ENCODE data around the gene PLXNA3.
"Not testable (repeated sequence)": the region's sequence is repeated elsewhere in the genome, so short reads cannot be mapped to it uniquely, and the experiment has no call there.

Gene PLXNA3

DNA sequence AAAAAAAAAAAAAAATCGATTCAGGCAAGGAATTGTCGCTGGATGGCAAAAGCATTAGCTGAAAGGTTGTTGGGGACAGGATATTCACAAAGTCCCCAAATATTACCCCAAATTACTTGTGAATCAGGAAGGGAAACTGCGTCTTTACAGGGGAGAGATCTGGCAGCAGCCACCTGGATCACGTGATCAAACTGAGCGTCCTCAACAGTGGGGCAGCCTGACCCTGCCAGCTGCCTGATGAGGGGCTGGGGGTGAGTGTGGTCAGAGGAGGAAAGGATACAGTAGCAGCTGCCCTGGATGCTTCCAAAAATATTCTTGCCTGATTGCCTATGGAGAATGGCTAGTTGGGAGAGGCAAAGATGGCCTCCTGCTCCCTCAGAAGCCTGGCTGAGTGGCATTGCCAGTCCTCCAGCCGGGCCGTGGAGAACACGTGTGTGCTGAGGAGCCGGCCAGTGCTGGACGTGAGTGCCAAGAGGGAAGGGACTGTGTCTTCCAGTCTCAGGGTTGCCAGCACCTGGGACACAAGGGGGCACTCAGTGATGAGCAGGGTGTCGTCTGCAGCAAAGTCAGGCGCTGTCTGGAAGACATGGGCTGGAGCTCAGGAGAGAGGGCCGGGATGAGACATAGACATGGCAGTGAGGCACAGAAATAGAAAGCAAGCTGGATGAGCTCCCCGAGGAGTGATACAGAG is 24.0 kb downstream of the PLXNA3 start:
- no peak for DNase-seq

DNA sequence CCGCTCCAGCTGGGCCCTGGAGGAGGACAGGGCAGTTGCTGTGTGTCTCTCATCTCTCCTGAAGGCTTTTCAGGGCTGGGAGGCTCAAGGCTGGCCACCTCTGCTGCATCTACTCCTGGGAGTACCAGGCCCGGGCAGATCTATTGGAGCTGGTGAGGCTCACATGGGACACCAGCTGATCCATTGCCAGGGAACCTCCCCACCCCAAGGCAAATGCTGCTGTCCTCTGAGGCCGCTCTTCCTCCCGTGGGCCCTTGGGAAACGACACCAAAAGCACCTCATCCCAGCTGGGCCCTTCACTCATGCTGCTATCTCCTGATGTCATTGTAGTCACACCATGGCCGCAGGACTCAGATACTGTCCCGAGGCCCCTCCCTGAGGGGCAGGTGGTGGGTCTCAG is 24.7 kb downstream of the PLXNA3 start:
- no peak for DNase-seq

DNA sequence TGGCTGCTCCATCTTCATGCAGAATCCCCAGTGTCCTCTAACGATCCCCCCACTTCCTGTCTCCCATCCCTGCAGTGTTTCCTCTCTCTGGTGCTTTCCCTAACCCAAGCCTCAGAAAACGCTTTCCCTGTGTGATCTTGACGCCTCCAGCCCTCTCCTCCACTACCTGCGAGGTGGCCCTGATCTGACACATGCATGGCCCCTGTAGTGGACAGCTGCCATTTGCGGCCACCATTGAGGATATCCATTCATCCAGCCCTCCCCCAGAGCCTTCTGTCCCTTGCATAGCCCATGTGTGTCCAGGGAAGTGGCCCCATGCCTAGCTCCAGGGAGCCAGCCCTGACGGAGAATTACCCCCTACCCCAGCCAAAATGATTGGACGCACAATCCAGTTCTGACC is 25.2 kb downstream of the PLXNA3 start:
- no peak for DNase-seq

DNA sequence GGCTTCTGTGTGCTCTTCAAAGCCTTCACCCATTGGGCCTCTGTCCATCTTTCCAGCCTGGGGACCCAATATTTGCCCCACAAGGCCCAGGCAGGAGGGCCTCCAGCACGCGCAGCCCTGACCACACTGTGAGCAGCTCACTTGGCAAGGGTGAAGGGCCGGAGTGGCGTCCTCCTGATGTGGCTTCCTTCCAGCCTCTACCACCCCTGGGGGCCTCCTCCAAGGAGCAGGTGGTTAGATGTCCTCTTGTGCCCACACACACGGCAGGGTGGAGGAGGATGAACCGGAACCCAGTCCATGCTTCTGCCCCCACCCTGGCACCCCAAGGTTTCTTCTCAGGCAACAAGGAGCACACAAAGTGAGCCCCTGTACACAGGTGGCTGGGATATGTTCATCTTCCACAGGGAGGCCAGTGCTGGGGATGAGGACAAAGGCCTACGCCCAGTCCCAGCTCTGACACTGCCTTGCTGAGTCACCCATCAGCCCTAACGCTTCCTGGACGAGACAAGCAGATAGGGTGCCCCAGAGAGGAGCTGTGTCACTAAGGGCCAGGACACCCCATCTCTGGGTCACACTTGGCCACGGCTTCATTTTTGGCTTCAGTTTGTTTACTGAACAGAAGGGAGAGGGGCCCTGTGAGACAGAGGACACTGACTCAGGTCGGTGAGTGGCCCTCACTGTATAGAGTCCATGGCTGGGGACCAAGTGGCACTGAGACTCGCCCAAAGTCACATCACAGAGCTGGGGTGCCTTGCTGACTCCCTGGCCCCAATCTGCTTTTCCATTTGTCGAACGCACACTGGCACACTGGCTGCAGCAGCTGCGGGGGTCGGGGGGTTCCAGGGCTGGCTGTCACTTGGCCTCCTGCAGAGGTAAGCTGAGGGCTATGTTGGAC is 26.4 kb downstream of the PLXNA3 start:
- DNase-seq: no peak

DNA sequence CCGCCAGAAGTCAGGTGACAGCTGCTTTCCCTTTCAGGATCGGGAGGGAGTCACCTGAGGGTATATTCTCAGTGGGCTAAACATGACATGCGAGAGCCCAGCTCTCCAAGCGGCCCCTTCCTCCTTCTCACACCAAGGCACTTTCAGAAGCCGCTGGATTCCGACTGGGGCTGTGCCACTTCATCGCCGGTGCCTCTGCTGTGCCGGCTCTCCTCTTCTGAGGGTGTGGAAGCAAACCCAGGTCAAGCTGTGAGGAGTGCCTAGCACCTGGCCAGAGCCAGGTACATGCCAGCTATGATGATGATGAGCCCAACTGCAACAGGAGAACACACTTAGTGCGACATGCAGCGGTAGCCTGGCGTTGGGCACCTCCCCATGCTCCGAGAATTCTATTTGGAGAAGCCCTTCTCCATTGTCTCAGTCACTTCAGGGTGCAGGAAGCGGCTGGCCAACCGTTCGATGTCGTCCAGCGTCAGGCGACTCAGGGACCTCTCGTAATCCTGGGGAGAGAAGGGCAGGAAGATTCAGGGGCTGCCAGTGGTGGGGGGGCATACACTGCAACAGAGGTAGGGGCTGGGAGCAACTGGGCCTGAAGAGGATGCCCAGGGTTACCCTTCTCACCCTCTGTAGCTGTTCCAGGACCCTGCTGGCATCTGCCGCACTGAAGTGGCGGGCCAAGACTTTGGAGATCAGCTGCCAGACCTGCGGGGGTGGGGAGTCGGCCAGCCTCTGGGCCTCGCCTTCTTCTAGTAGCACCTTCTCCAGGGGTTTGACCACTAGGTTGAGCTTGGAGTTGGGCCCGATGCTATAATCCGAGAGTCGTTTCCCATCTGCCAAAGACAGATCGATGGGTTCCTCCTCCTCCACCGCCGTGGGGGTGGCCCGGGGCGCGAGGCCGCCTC is 27.3 kb downstream of the PLXNA3 start:
- no peak for DNase-seq

DNA sequence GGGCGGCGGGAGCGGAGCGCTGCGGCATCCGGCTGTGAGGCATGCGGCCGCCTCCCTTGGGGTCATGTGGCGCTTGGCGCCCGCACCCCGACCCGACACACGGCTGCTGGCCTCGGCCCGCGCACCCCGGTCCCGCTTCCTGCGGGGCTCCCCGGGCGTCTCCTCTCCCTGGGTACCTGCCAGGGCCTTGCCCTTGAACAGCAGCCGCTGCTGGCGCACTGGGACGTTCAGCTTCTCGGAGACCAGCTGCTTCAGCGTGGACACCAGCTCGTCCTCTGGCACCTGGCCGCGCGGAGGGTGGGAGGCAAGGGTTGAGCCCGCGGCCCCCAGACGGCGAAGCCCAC is 27.9 kb downstream of the PLXNA3 start:
- no peak for DNase-seq

DNA sequence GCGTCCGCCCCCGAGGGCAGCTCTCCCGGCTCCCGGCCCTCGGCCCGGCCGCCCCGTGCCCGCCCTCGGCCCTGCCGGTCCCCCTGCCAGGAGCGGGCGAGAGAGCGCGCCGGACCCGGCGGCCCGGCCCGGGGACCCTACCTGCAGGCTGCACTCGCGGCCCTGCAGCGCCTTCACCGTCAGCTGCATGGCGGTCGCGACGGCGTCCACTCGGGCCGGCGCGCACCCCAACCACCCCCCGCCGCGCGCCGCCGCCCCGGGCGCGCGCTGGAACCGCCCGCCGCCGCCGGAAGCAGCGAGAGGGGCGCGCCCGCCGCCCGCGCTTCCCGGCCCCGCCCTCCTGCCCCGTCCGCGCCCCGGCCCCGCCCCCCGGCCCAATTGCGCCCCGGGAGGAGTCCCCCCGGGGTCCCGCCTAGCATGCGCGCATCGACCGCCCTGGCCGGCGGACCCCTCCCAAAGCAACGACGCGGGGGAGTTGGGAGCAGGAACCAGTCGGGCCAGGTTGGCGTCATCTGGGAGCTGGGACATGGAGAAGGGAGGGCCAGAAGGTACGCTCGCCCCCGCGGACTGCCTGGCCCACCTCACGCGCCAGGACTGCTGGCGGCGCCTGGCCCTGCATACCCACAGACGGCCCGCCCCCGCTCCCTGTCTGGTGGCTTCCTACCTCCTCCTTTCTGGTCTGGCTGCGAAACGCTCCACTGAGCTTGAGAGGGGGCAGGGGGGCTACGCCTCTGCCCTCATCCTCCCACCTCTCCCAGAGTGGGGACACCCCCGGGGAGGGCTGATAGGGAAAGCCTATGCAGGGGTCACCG is 28.5 kb downstream of the PLXNA3 start, which contains the start of gene UBL4A:
TSS of gene UBL4A (minus strand) at position 220 of the 812 bp plus-strand sequence. CDS start at position 189, 31 bp downstream.
- no peak for DNase-seq

DNA sequence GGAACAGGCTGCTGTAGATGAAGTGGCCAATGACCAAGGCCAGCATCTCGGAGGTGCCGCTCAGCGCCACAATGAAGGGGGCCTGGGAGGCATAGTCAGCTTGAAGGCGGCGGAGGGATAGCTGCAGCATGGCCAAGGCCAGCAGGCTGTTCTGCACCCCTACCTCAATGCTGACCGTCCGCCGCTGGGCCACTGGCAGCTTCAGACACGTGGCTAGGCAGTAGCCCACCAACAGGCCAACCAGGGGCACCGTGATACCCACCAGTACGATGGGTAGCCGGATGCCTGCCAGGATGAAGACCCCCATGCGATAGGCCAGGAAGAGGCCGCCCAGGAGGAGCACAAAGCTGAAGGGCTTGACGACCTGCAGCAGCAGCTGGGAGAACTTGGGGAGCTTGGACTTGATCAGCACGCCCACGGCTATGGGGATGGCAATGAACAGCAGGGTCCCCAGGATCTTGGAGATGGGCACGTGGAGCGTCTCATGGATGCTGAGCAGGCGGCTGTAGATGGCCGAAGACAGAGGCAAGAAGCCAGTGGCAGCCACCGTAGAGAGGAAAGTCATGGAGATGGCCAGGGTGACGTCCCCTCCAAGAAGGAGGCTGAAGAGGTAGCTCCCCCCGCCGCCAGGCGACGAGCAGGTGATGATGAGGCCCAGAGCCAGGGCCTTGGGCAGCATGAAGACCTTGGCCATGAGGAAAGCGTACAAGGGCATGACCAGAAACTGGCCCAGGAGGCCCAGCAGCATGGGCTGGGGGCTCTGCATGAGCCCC is 29.6 kb downstream of the PLXNA3 start:
- no peak for DNase-seq

DNA sequence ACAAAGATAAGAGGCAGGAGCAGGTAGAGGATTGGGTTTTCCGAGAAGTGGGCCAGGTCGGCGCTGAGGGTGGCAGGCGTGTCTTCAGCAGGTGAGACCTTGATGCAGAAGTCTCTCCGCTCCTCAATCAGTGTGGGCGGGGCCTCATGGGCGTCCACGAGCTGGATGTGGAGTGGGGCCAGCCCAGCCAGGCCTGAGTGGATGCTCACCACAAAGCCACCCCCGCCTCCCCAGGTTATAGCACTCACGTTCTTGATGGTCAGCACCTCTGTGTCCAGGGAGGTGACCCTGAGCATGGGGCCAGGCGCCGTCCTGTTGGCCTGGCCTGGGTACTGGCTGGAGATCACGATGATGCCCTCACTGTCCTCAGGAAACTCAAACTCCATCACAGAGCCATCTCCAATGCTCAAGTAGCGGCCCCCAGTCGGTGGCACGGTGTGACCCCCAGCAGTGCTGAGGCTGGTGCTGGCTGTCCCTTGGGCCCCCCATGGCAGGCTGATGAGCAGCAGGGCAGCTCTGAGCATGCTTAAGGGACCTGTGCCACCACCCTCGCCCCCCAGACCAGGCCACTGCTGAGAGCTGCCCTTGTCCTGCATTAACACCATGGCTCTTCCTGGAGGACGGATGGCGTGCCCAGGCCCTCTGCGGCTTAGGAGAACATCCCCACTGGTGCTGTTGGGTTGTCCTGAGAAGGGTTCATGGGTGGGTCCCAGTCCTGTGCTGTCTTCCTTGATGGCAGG is 30.4 kb downstream of the PLXNA3 start:
- no peak for DNase-seq

DNA sequence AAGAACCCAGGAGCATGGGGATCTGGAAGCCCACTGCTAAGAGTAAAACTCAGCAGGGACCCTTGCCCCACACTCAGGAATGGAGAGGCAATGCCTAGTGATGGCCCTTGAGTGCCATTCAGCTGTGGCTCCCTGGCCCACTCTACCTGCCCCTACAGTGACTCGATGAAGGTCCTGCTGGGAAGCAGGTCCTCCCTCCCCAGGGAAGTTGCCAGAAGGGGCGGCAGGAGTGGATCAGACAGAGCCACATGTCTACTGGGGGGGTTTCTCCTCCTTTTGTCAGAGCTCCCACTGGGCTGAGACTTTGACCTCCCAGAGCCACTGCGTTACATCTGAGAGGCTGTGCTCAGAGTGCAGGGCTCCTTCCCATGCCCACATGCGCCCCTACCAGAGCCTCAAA is 31.1 kb downstream of the PLXNA3 start:
- no peak for DNase-seq

DNA sequence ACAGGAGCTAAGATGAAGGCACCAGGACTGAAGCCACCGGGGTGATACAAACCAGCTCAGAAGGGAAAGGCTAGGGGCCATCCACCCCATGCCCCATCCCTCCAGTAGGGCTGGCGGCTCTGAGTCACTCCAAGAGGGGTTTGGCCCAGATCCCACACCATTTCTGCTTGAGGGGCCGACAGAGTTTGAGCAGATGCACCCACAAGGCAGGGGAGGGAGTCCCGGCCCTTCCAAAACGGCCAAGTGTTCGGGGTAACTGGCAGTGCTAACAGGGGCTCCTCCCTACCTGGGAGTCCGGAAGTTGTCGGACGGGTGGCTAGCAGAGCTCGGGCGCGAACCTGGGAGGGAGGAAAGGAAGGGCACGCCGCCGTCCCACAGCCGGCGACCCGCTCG is 31.9 kb downstream of the PLXNA3 start:
- no peak for DNase-seq

DNA sequence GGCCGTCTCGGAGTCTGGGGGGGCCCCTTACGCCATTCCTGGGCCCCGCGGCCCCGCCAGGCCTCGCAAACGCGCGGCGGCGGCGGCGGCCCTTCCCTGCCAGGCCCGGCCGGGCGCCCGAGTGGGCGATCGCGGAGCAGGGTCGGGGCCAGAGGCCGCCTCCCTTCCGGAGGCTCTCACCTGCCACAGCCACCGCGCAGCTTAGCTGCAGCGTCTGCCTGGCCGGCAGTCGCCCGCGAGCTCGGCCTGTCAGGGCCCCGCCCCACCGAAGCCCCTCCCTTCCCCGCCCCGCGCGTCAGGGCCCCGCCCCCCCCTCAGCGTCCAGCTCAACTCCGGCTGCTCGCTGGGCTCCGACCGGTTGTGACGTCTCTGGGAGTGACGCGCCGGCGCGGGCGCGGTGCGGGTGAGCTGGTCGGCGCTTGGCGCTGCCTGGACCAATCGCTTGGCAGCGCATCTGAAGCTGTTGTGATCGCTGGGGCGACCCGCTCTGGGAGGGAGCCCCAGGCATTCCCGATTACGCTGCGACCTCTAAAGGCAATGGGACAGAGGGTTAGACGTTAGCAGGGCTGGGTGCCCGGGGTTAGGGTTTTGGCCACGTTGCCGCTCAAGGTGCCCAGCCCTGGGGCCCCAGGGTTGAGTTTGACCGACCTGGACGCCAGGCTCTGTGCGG is 32.5 kb downstream of the PLXNA3 start, which contains the start of gene SLC10A3:
TSS of gene SLC10A3 (minus strand) at position 216 of the 670 bp plus-strand sequence. CDS start 1,689 bp downstream, outside the sequence.
- peak; percentile 77 for DNase-seq

DNA sequence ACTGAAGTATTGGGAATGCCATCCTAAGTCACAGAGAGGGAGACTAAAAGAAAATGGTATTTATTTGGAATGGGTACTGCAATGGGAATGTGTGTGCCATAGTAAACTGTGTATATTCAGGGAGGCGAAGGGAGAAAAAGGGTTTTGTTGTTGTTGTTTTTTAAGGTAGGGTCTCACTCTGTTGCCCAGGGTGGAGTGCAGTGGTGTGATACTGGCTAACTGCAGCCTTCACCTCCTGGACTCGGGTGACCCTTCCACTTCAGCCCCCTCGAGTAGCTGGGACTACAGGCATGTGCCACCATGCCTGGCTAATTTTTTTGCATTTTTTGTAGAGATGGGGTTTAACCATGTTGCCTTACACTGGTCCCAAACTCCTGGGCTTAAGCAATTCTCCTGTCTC is 36.6 kb downstream of the PLXNA3 start:
- no peak for DNase-seq

DNA sequence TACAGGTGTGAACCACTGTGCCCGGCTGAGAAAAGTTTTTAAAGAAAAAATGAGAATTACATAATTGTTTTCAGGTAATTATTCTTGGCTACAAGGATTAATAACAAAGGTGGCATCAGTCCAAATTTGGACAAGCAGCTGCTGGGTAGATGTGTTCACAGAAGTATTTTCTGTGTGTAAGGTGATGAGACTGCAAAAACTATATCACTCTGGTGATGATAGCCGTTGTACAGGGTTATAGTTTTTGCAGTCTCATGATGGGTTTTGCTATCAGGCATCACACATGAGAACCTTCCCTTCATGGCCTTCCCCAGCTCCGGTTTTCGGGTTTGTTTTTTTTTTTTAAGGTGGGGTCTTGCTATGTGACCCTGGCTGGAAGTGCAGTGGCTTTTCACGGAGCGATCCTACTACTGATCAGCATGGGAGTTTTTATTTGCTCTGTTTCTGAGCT is 37.4 kb downstream of the PLXNA3 start:
- DNase-seq: no peak

DNA sequence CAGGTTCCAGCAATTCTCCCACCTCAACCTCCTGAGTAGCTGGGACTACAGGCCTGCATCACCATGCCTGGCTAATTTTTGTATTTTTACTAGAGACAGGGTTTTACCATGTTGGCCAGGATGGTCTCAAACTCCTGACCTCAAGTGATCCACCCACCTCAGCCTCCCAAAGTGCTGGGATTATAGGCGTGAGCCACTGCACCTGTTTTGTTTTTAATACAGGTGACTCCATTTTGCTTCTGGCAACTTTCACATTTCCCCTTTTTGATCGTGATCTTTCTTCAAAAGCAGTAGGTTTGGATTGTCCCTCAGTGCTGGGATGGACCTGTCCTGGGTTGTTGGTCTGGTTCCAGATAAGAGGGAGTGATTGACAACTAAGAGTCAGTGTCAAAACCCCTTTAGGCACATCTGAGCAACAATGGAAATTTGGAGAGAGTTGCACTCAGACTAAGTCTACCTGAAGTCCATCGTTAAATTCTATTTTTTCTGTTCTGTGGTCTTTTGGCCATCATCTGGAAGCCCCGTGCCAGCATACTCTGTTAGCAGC is 38.6 kb downstream of the PLXNA3 start:
- DNase-seq: not testable (repeated sequence)

DNA sequence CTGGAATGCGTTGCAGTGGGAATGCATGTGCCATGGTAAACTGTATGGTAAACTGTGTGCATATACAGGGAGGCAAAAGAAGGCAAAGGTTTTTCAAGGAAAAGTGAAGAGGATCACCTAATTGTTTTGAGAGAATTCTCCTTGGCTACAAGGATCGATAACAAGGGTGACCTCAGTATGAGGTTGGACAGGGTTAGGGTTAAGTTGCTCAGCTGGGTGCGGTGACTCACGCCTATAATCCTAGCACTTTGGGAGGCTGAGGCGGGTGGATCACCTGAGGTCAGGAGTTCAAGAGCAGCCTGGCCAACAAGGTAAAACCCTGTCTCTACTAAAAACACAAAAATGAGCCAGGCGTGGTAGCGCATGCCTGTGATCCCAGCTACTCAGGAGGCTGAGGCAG is 43.3 kb downstream of the PLXNA3 start:
- not testable (repeated sequence) for DNase-seq

DNA sequence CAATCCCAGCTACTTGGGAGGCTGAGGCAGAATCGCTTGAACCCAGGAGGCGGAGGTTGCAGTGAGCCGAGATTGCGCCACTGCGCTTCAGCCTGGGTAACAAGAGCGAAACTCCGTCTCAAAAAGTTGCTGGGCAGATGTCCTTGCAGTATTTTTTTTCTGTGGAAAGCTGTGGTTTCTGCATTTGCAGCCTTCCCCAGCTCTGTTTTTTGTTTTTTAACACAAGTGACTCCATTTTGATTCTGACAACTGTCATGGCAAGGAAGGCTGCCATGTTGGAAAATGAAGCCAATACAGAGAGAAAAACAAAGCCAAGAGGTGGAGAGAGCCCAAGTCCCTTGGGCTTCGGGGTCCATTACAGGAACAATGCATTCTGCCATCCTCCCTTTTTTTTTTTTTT is 44.0 kb downstream of the PLXNA3 start:
- no peak for DNase-seq

DNA sequence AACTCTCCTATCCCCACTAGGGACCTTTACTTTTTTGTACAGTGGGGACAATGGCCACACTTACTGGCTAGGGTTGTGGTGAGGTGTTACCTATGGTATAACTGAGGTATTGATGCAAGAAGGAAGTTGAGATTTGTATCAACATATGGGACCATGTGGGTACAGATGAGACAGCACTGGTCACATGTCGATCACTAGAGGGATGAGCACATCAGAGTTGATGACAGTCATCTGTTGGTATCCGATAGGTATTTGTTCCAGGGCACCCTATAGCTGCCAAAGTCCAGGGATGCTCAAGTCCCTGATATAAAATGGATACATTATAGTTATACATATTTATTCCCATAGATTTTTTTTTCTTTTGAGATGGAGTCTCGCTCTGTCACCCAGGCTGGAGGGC is 44.9 kb downstream of the PLXNA3 start:
- no peak for DNase-seq

DNA sequence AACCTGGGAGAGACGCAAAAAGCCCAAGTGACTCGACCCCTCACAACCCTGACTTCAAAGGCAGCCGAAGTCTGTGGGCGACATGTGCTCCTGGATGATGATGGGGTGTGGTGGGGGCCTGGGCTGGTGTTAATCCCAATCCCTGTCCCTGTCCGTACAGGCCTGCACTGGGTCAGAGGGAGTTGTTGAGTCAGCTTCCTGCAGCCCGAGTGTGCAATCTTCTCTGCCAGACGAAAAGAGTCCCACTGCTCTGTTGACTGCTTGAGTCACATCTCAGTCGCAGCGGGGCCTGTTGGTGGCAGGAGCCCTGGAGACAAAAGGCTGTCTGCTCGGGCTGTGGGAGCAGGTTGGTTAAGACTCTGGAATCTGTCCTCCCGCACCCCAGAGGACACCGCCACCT is 47.7 kb downstream of the PLXNA3 start:
- no peak for DNase-seq
